ENCODE data around the gene LY6G5B.

DNA sequence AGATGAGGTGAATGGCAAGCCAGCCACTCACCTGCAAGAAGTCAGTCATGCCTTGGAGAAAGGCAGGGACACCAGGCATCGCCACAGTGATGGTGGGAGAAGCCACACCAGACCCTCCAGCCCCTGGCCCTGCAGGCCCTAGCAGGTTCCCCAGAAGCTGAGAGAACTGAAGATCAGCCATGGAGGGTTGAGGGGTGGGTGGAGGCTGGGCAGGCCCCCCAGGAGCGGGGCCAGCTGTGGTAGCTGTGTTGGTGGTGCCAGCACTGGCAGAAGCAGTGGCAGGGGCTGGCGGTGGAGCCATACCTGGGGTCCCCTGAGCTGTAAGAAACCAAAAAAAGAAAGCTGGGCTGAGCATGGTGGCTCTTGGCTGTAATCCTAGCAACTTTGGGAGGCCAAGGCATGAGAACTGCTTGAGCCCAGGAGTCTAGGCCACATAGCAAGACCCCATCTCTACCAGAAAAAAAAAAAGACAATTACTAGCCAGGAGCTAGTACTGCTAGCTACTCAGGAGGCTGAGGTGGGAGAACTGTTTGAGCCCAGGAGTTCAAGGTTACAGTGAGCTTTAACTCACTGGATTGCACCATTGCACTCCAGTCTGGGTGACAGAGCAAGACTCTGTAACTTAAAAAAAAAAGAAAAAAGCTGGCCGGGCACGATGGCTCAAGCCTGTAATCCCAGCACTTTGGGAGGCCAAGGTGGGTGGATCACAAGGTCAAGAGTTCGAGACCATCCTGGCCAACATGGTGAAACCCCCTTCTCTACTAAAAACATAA is 26.8 kb upstream of the LY6G5B start:
- TF ChIP-seq CTCF (IDR thresholded peaks at IDR 0.05) (no peak), MXI1 (IDR thresholded peaks at IDR 0.05; ENCODE audit: low read depth, low read length) (no peak), EP300 (IDR thresholded peaks at IDR 0.05; ENCODE audit: borderline replicate concordance in 1 of 2, low read depth in 1 of 2, low read length in 1 of 2) (no peak), TAF1 (IDR thresholded peaks at IDR 0.05; ENCODE audit: borderline replicate concordance, low read depth, low read length) (no peak), POLR2AphosphoS5 (IDR thresholded peaks at IDR 0.05; ENCODE audit: low read depth, low read length) (no peak), NFIC (IDR thresholded peaks at IDR 0.05; ENCODE audit: borderline replicate concordance) (no peak)
- TF ChIP-seq, protein P1, sequence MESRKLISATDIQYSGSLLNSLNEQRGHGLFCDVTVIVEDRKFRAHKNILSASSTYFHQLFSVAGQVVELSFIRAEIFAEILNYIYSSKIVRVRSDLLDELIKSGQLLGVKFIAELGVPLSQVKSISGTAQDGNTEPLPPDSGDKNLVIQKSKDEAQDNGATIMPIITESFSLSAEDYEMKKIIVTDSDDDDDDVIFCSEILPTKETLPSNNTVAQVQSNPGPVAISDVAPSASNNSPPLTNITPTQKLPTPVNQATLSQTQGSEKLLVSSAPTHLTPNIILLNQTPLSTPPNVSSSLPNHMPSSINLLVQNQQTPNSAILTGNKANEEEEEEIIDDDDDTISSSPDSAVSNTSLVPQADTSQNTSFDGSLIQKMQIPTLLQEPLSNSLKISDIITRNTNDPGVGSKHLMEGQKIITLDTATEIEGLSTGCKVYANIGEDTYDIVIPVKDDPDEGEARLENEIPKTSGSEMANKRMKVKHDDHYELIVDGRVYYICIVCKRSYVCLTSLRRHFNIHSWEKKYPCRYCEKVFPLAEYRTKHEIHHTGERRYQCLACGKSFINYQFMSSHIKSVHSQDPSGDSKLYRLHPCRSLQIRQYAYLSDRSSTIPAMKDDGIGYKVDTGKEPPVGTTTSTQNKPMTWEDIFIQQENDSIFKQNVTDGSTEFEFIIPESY (IDR thresholded peaks at IDR 0.05; ENCODE audit: borderline replicate concordance, low read depth): no peak

All from SK-N-SH (cell line).